Measurements from ENCODE around the gene GRID1. TPM values are rescaled to one million over a fixed set of nuclear protein-coding genes. Genes with fewer than 3 reads are reported as not detected.

Gene GRID1
- polyA plus RNA-seq, 1 of the 3 experiments (the other 2 are of a cell fraction) = 0.13 TPM

DNA sequence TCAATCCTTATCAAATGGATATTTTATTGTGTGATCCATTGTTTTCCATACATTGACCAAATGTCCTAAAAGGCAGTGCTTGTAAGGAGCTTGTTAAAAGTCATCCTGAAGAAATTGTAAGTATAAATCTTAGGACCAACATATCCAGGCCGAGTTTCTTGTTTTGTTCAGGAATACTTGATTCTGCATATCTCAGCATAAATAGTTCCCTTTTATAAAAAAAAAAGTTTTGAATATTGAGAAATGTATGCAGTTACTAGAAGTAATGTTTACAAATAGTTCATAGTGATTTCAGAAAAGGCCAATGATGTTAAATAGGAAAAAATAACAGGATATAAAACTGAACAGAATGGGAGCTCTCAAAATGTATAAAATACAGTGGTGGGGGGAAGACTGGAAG lies 6.6 kb downstream of the GRID1 start:
- 6% methylated on average over 1 of the region's 1 CpG for WGBS (ENCODE audit: low lambda C conversion rate)
- H3K4me1 ChIP-seq (ENCODE audit: control insufficient read depth in 1 of 2, insufficient read depth in 2 of 2, low read depth in 1 of 2, low read length in 1 of 2) = peaks cover 0 to 21% of the 10 kb centered on the region in 2 experiments; a peak in 1 of 4 replicates
- H3K4me3 ChIP-seq (ENCODE audit: low read depth in 2 of 2, low read length in 1 of 2) = no peak overlapping the region
- H3K9me3 ChIP-seq = no peaks in the 10 kb centered on the region
- no peak overlapping the region for H3K27ac ChIP-seq (ENCODE audit: low read depth in 2 of 2, low read length in 1 of 2)
- no peaks in the 10 kb centered on the region for H3K36me3 ChIP-seq (replicated peaks in 1 of 2; ENCODE audit: control insufficient read depth in 1 of 2, insufficient read depth in 2 of 2, low read length in 1 of 2)
- no peaks in the 10 kb centered on the region for H3K79me2 ChIP-seq (ENCODE audit: insufficient read depth)
- DNase-seq = no peak
- no peak for TF ChIP-seq RXRA (IDR thresholded peaks at IDR 0.05; ENCODE audit: borderline replicate concordance, low read depth)
- TF ChIP-seq NFIC (IDR thresholded peaks at IDR 0.05; ENCODE audit: borderline replicate concordance) = no peak
- no peak for TF ChIP-seq GATA2 (CRISPR knock-in tag; IDR thresholded peaks at IDR 0.05)
- TF ChIP-seq, protein P1, sequence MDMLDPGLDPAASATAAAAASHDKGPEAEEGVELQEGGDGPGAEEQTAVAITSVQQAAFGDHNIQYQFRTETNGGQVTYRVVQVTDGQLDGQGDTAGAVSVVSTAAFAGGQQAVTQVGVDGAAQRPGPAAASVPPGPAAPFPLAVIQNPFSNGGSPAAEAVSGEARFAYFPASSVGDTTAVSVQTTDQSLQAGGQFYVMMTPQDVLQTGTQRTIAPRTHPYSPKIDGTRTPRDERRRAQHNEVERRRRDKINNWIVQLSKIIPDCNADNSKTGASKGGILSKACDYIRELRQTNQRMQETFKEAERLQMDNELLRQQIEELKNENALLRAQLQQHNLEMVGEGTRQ (IDR thresholded peaks at IDR 0.05; ENCODE audit: borderline replicate concordance, low read depth, low read length) = no peak
- TF ChIP-seq FOXM1 (IDR thresholded peaks at IDR 0.05; ENCODE audit: low read depth) = no peak
- no peak for TF ChIP-seq GABPA (IDR thresholded peaks at IDR 0.05; ENCODE audit: low read depth)
- TF ChIP-seq FOSL2 (IDR thresholded peaks at IDR 0.05; ENCODE audit: borderline replicate concordance, low read depth) = no peak
- no peak for TF ChIP-seq FOXJ3 (CRISPR knock-in tag; IDR thresholded peaks at IDR 0.05)
- no peak for TF ChIP-seq EP300 (IDR thresholded peaks at IDR 0.05; ENCODE audit: borderline replicate concordance in 1 of 2, low read depth in 1 of 2, low read length in 1 of 2)
- no peak for TF ChIP-seq TCF12 (IDR thresholded peaks at IDR 0.05)
- no peak for TF ChIP-seq ELF1 (IDR thresholded peaks at IDR 0.05)
- TF ChIP-seq, protein P2, sequence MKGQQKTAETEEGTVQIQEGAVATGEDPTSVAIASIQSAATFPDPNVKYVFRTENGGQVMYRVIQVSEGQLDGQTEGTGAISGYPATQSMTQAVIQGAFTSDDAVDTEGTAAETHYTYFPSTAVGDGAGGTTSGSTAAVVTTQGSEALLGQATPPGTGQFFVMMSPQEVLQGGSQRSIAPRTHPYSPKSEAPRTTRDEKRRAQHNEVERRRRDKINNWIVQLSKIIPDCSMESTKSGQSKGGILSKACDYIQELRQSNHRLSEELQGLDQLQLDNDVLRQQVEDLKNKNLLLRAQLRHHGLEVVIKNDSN (IDR thresholded peaks at IDR 0.05; ENCODE audit: borderline replicate concordance, low read depth) = no peak
- TF ChIP-seq SMC3 (IDR thresholded peaks at IDR 0.05; ENCODE audit: low read depth, low read length) = no peak
- TF ChIP-seq, protein P3, sequence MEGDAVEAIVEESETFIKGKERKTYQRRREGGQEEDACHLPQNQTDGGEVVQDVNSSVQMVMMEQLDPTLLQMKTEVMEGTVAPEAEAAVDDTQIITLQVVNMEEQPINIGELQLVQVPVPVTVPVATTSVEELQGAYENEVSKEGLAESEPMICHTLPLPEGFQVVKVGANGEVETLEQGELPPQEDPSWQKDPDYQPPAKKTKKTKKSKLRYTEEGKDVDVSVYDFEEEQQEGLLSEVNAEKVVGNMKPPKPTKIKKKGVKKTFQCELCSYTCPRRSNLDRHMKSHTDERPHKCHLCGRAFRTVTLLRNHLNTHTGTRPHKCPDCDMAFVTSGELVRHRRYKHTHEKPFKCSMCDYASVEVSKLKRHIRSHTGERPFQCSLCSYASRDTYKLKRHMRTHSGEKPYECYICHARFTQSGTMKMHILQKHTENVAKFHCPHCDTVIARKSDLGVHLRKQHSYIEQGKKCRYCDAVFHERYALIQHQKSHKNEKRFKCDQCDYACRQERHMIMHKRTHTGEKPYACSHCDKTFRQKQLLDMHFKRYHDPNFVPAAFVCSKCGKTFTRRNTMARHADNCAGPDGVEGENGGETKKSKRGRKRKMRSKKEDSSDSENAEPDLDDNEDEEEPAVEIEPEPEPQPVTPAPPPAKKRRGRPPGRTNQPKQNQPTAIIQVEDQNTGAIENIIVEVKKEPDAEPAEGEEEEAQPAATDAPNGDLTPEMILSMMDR (IDR thresholded peaks at IDR 0.05) = no peak
- no peak for TF ChIP-seq TEAD4 (IDR thresholded peaks at IDR 0.05; ENCODE audit: borderline replicate concordance, insufficient read depth)
- no peak overlapping the region for H3K9ac ChIP-seq
- no peaks in the 10 kb centered on the region for H3K9me2 ChIP-seq
- no peaks in the 10 kb centered on the region for H3F3A ChIP-seq (replicated peaks; ENCODE audit: insufficient read depth)
- POLR2A ChIA-PET = no interaction called here
- no peak overlapping the region for H2AFZ ChIP-seq (ENCODE audit: low read depth)
- no peaks in the 10 kb centered on the region for H4K20me1 ChIP-seq (ENCODE audit: insufficient read depth)
- CTCF ChIA-PET = interaction anchor here (1.6 to 12.7 kb wide), 2 partner anchors 12 to 99 kb away, joined by 5 to 191 read pairs; no protein-coding TSS in a partner anchor
- no peak overlapping the region for H3K4me2 ChIP-seq
- no peaks in the 10 kb centered on the region for H3K27me3 ChIP-seq (ENCODE audit: insufficient read depth)

- peaks cover 0 to 21% of the 10 kb centered on the region in 2 experiments; a peak in 1 of 4 replicates for H3K4me1 ChIP-seq (ENCODE audit: control insufficient read depth in 1 of 2, insufficient read depth in 2 of 2, low read depth in 1 of 2, low read length in 1 of 2)
- 49% methylated on average over 5 of the region's 7 CpGs for WGBS (ENCODE audit: low lambda C conversion rate)
- H3K27me3 ChIP-seq (ENCODE audit: insufficient read depth) = no peaks in the 10 kb centered on the region
- H3F3A ChIP-seq (replicated peaks; ENCODE audit: insufficient read depth) = no peaks in the 10 kb centered on the region
- CTCF ChIA-PET = interaction anchor here (1.6 to 12.7 kb wide), 2 partner anchors 11 to 98 kb away, joined by 5 to 191 read pairs; no protein-coding TSS in a partner anchor
- no peak overlapping the region for H3K9ac ChIP-seq
- no peak overlapping the region for H2AFZ ChIP-seq (ENCODE audit: low read depth)
- no peak overlapping the region for H3K27ac ChIP-seq (ENCODE audit: low read depth in 2 of 2, low read length in 1 of 2)
- H3K36me3 ChIP-seq (replicated peaks in 1 of 2; ENCODE audit: control insufficient read depth in 1 of 2, insufficient read depth in 2 of 2, low read length in 1 of 2) = no peaks in the 10 kb centered on the region
- H3K4me2 ChIP-seq = no peak overlapping the region
- H3K9me3 ChIP-seq = no peaks in the 10 kb centered on the region
- no peaks in the 10 kb centered on the region for H3K9me2 ChIP-seq
- POLR2A ChIA-PET = no interaction called here
- H3K79me2 ChIP-seq (ENCODE audit: insufficient read depth) = no peaks in the 10 kb centered on the region
- no peak overlapping the region for H3K4me3 ChIP-seq (ENCODE audit: low read depth in 2 of 2, low read length in 1 of 2)
- DNase-seq = no peak
- H4K20me1 ChIP-seq (ENCODE audit: insufficient read depth) = no peaks in the 10 kb centered on the region
- no peak for TF ChIP-seq NFIC (IDR thresholded peaks at IDR 0.05; ENCODE audit: borderline replicate concordance)
- no peak for TF ChIP-seq MEF2A (IDR thresholded peaks at IDR 0.05; ENCODE audit: borderline replicate concordance, low read depth)
- no peak for TF ChIP-seq CHD2 (IDR thresholded peaks at IDR 0.05; ENCODE audit: low read length, partially characterized antibody)
- no peak for TF ChIP-seq MXI1 (IDR thresholded peaks at IDR 0.05; ENCODE audit: low read depth, low read length)
- TF ChIP-seq, protein P4, sequence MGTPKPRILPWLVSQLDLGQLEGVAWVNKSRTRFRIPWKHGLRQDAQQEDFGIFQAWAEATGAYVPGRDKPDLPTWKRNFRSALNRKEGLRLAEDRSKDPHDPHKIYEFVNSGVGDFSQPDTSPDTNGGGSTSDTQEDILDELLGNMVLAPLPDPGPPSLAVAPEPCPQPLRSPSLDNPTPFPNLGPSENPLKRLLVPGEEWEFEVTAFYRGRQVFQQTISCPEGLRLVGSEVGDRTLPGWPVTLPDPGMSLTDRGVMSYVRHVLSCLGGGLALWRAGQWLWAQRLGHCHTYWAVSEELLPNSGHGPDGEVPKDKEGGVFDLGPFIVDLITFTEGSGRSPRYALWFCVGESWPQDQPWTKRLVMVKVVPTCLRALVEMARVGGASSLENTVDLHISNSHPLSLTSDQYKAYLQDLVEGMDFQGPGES (IDR thresholded peaks at IDR 0.05; ENCODE audit: low read depth, low read length) = no peak
- TF ChIP-seq, protein P2 (IDR thresholded peaks at IDR 0.05; ENCODE audit: borderline replicate concordance, low read depth) = no peak
- TF ChIP-seq ELF1 (IDR thresholded peaks at IDR 0.05) = no peak
- no peak for TF ChIP-seq GATA2 (CRISPR knock-in tag; IDR thresholded peaks at IDR 0.05)
- TF ChIP-seq RFX5 (IDR thresholded peaks at IDR 0.05; ENCODE audit: low read length) = no peak
- TF ChIP-seq GABPA (IDR thresholded peaks at IDR 0.05; ENCODE audit: low read depth) = no peak
- TF ChIP-seq TAF1 (IDR thresholded peaks at IDR 0.05; ENCODE audit: borderline replicate concordance, low read depth, low read length) = no peak
- TF ChIP-seq, protein P1 (IDR thresholded peaks at IDR 0.05; ENCODE audit: borderline replicate concordance, low read depth, low read length) = no peak
- TF ChIP-seq JUND (IDR thresholded peaks at IDR 0.05) = no peak
- TF ChIP-seq RAD21 (IDR thresholded peaks at IDR 0.05; ENCODE audit: low read length) = no peak
Observed at GRCh38 chr10:86359111-86359510, 7.5 kb downstream of the GRID1 start.
